Heart left ventricle (tissue), 13 donors: ENCODE data around the gene VSX2.

Source experiments
- CTCF ChIP-seq, 12 donors: fragments of 200-600 bp; sonication (generic) in 4 of 12; IDR thresholded peaks; one replicate each; pipeline versions ENCODE4 v1.5.0 to v1.8.0; 2018 to 2022; ENCODE audit warnings: antibody characterized with exemption in 12 of 12, mild to moderate bottlenecking in 5 of 12
- POLR2A ChIP-seq, 2 donors: fragments of 450-650 bp; IDR thresholded peaks; one replicate each; pipeline ENCODE4 v1.6.1; 2017; ENCODE audit warnings: antibody characterized with exemption in 2 of 2, mild to moderate bottlenecking in 2 of 2, moderate library complexity in 2 of 2
- donor health status: ischemic (EF 13 %, LVEDD 7.1; RV severe dilation, severe dysfunction).
- donor health status: DM: no; HTN: yes; CAD: no.
- donor health status: DM: no; HTN: no; CAD: no.
- donor health status: ischemic (EF 25% LVEDD 6.9; RV normal size, moderate dysfunction).
- donor health status: ischemic (EF 25% LVEDD 5.7; RV mildly dilated, moderate dysfunction).
- donor health status: ischemic (EF 35%, LVEDD 5.7; RV mildly dilated, moderate dysfunction).
- donor health status: nonischemic (EF 11% LVEDD 7.7; RV severe dilation, severe dysfunction).
- donor health status: DM: yes; HTN: yes; CAD: no.
- donor health status: PGD.
- donor health status: ischemic (EF 29% LVEDD 5.4; RV normal size, mild dysfunction).
- donor health status: nonischemic (EF 23%, LVEDD 6.1; RV moderate dilation, normal function).

- TF ChIP-seq CTCF (IDR thresholded peaks at IDR 0.05) (peak in 9 of 12 donors; percentile 12 to 48 (median 27)), POLR2A (IDR thresholded peaks at IDR 0.05) (no peak)
Observed at GRCh38 chr14:74290415-74290814, 51.2 kb downstream of the VSX2 start.
